ENCODE results near the gene MICAL1. TPM values are rescaled to one million over a fixed set of nuclear protein-coding genes. Genes with fewer than 3 reads are reported as not detected.
A peak's percentile ranks its signal among the peaks of the same experiment; 100 is the strongest.

Gene MICAL1, protein sequence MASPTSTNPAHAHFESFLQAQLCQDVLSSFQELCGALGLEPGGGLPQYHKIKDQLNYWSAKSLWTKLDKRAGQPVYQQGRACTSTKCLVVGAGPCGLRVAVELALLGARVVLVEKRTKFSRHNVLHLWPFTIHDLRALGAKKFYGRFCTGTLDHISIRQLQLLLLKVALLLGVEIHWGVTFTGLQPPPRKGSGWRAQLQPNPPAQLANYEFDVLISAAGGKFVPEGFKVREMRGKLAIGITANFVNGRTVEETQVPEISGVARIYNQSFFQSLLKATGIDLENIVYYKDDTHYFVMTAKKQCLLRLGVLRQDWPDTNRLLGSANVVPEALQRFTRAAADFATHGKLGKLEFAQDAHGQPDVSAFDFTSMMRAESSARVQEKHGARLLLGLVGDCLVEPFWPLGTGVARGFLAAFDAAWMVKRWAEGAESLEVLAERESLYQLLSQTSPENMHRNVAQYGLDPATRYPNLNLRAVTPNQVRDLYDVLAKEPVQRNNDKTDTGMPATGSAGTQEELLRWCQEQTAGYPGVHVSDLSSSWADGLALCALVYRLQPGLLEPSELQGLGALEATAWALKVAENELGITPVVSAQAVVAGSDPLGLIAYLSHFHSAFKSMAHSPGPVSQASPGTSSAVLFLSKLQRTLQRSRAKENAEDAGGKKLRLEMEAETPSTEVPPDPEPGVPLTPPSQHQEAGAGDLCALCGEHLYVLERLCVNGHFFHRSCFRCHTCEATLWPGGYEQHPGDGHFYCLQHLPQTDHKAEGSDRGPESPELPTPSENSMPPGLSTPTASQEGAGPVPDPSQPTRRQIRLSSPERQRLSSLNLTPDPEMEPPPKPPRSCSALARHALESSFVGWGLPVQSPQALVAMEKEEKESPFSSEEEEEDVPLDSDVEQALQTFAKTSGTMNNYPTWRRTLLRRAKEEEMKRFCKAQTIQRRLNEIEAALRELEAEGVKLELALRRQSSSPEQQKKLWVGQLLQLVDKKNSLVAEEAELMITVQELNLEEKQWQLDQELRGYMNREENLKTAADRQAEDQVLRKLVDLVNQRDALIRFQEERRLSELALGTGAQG
- 9.1 and 17.9 TPM in 2 replicates for total RNA-seq (2014; rRNA removed)
- Bru-seq, nascent RNA = percentile 55 among the genes with signal in this experiment
- percentile 68 among the genes with signal in this experiment for BruChase-seq, experiment 1, labeled RNA remaining after a 6-hour chase
- BruChase-seq, experiment 2, labeled RNA remaining after a 2-hour chase = percentile 59 among the genes with signal in this experiment
- long read RNA-seq, partial matches to known transcripts = 24 of 62 reads
- long read RNA-seq, other reads (novel, unspliced or antisense) = 32 of 62 reads

DNA sequence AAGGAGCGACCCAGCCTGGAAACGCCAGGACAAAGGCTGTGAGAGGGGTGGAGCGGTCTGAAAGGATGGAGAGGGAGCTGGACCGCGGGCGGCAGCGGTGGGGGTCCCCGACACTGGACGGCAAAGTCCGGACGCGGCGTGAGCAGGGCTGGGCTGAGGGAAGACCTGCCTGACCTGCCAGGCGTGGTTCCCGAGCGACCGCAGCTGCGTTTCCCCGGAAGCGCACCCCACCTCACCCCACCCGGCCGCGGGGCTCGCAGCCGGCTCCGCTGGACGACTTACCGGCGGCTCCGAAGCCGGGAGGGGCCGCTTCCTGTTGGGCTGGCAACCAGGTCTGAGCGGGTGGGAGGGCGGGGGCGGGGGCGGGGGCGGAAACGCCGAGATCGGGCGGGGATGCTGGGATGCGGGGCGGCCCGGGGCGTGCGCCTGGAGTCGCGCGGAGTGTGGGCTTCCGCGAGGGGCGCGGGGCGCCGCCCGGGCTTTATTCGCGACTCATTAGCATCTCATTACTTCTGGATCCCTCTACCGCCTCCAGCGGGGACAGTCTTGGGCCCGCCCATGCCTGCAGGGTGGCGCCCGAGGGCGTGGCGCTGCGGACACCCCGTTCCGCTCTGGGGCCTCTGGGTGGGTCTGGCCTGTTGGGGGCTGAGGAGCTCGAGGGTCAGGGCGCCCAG, at the start of gene MICAL1:
MICAL1 (minus strand) TSS at position 336 of the 674 bp plus-strand sequence. CDS start 1,576 bp downstream, outside the sequence.
- peak within 1 kb of the TSS; percentile 48; the same call in 1 of the 2 replicates for H3K27ac ChIP-seq (ENCODE audit: low read length)
- no peaks in the 10 kb centered on the region for H3K79me2 ChIP-seq (ENCODE audit: low read length)
- BruUV-seq (replicated peaks) = no TSS peak
- H3K9ac ChIP-seq (ENCODE audit: low read length) = peak within 1 kb of the TSS; percentile 60
- no peaks in the 10 kb centered on the region for H4K20me1 ChIP-seq (ENCODE audit: low read length)
- H3K36me3 ChIP-seq (ENCODE audit: low read depth, low read length) = no peaks in the 10 kb centered on the region
- intact Hi-C loops (cut with micrococcal nuclease) = loop anchor here (1.0 kb wide), 1 partner anchor 14 kb away; no protein-coding TSS in a partner anchor
- peak within 1 kb of the TSS; percentile 89 for H2AFZ ChIP-seq (ENCODE audit: low read length)
- H3K9me2 ChIP-seq (replicated peaks; ENCODE audit: low read length) = no peaks in the 10 kb centered on the region
- ATAC-seq = peak; percentile 60
- POLR2A ChIA-PET (ENCODE audit: unreplicated experiment) = no interaction called here
- CTCF ChIA-PET = no interaction called here
- H3K4me3 ChIP-seq (ENCODE audit: low read length) = peak within 1 kb of the TSS; percentile 84
- H3K9me3 ChIP-seq (ENCODE audit: low read length) = no peaks in the 10 kb centered on the region
- H3K27me3 ChIP-seq (ENCODE audit: low read length) = no peaks in the 10 kb centered on the region
- peaks cover 18% of the 10 kb centered on the region; the same call in 1 of the 2 replicates for H3K4me1 ChIP-seq (ENCODE audit: insufficient read depth, low read length)
- DNase-seq = peak; percentile 47
- H3F3A ChIP-seq (ENCODE audit: low read length, unreplicated experiment) = no peaks in the 10 kb centered on the region
- H3K4me2 ChIP-seq (ENCODE audit: low read length) = peak within 1 kb of the TSS; percentile 92
- no peak for TF ChIP-seq EZH2phosphoT487 (IDR thresholded peaks at IDR 0.05; ENCODE audit: borderline replicate concordance, low read length)

DNA sequence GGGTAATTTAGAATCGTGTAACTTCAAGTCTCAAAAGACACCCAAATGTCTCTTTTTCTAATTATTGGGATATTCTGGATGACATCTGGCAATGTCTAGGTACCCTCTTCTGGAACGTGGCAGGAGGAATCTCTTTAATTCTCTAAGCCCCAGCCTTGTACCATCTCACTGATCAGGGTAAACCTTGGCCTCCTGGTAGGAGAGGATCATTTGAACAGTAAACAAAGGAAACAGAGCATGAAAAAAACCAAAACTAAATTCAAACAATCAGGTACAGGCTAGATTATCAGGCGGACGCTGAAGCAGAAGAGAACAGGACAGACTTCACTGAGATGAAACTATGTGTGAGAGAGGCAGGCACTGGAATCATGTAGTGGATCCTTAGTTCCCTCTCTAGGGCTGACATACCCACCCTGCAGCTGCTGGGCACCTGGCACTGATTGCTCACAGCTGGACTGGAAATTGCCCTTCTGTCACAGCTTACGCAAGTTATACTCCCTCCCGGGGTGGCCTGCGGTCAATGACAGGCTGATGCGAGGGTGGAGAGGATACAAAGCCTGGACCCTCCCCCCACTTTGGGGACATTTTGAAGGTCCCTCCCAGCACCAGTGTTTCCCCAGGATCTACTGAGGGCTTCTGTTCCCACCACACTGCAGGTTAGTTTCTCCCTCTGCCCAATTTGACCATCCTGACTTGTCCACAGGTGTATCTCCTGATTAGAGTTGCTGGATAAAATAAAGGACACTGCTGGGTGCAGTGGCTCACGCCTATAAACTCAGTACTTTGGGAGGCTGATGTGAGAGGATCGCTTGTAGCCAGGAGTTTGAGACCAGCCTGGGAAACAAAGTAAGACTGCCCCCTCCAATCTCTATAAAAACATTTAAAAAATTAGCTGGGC, 48.0 kb upstream of the MICAL1 start:
- H3K79me2 ChIP-seq (ENCODE audit: low read length) = no peaks in the 10 kb centered on the region
- DNase-seq (no peak), ATAC-seq (no peak)
- CTCF ChIA-PET = no interaction called here
- TF ChIP-seq EZH2phosphoT487 (IDR thresholded peaks at IDR 0.05; ENCODE audit: borderline replicate concordance, low read length) (no peak), EZH2 (IDR thresholded peaks at IDR 0.05; ENCODE audit: low read length, unreplicated experiment) (no peak)
- TF ChIP-seq, protein P1, sequence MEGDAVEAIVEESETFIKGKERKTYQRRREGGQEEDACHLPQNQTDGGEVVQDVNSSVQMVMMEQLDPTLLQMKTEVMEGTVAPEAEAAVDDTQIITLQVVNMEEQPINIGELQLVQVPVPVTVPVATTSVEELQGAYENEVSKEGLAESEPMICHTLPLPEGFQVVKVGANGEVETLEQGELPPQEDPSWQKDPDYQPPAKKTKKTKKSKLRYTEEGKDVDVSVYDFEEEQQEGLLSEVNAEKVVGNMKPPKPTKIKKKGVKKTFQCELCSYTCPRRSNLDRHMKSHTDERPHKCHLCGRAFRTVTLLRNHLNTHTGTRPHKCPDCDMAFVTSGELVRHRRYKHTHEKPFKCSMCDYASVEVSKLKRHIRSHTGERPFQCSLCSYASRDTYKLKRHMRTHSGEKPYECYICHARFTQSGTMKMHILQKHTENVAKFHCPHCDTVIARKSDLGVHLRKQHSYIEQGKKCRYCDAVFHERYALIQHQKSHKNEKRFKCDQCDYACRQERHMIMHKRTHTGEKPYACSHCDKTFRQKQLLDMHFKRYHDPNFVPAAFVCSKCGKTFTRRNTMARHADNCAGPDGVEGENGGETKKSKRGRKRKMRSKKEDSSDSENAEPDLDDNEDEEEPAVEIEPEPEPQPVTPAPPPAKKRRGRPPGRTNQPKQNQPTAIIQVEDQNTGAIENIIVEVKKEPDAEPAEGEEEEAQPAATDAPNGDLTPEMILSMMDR (conservative IDR thresholded peaks at IDR 0.05; ENCODE audit: low read depth, low read length) = no peak
- no peaks in the 10 kb centered on the region for H3K36me3 ChIP-seq (ENCODE audit: low read depth, low read length)
- no peaks in the 10 kb centered on the region for H4K20me1 ChIP-seq (ENCODE audit: low read length)
- H3K4me3 ChIP-seq (ENCODE audit: low read length) = no peak overlapping the region
- no peaks in the 10 kb centered on the region for H3K9me2 ChIP-seq (replicated peaks; ENCODE audit: low read length)
- no peaks in the 10 kb centered on the region for H3K9me3 ChIP-seq (ENCODE audit: low read length)
- H3F3A ChIP-seq (ENCODE audit: low read length, unreplicated experiment) = no peaks in the 10 kb centered on the region
- intact Hi-C loops (cut with micrococcal nuclease) = no loop called here
- H3K4me1 ChIP-seq (ENCODE audit: insufficient read depth, low read length) = peaks cover 17% of the 10 kb centered on the region
- H3K9ac ChIP-seq (ENCODE audit: low read length) = no peak overlapping the region
- H3K4me2 ChIP-seq (ENCODE audit: low read length) = no peak overlapping the region
- no peaks in the 10 kb centered on the region for H3K27me3 ChIP-seq (ENCODE audit: low read length)
- H3K27ac ChIP-seq (ENCODE audit: low read length) = no peak overlapping the region
- POLR2A ChIA-PET (ENCODE audit: unreplicated experiment) = no interaction called here
- H2AFZ ChIP-seq (ENCODE audit: low read length) = no peak overlapping the region
- no TSS peak for BruUV-seq (replicated peaks)

Measured in PC-3 (cell line).